HCT116 (cell line): ENCODE results near the gene CRTC1. TPM values are rescaled to one million over a fixed set of nuclear protein-coding genes. Genes with fewer than 3 reads are reported as not detected.

Experiments
- ATAC-seq: fragments of 200-7000 bp; cut with Tn5 transposase; 2 replicates; pipeline ENCODE4 v1.9.1; 2020; ENCODE audit warnings: mild to moderate bottlenecking, moderate library complexity
- BruUV-seq: library from RNA; stranded (reverse); fragments of 400-500 nt; replicated peaks from 2 replicates; lab custom pipeline; 2021; lab: Mats Ljungman, UMichigan
- CTCF ChIA-PET: fragments of 300-600 bp; sonication (Branson Sonifier 250); formaldehyde crosslinking; loops from one replicate; lab custom pipeline; 2021; ENCODE audit warnings: antibody characterized with exemption; lab: Charles Lee
- POLR2A ChIA-PET: fragments of 300-600, 350-600 bp; sonication (Branson Sonifier 250); formaldehyde crosslinking; loops from one replicate; lab custom pipeline; 2021; ENCODE audit warnings: antibody characterized with exemption; lab: Charles Lee
- RAD21 ChIA-PET, 2 experiments: fragments of 300-600 bp; sonication (Branson Sonifier 250); formaldehyde crosslinking; loops; one replicate each; lab custom pipeline; 2023; ENCODE audit warnings: low total read pairs in 2 of 2; ENCODE audit not compliant: uncharacterized antibody in 2 of 2, unreplicated experiment in 2 of 2, low non-redundant PET in 1 of 2; lab: Charles Lee
- DNase-seq: peaks from one replicate; pipeline ENCODE4 v3.0.0-alpha.2; 2010; ENCODE audit warnings: low read depth, low spot score
- H2AFZ ChIP-seq: fragments of 200-600 bp; shearing (Covaris generic), sonication (generic); 2 replicates; pipeline ENCODE4 v1.6.1; 2017; ENCODE audit warnings: low read depth, mixed run types, mixed read lengths, antibody characterized with exemption, low read length; ENCODE audit not compliant: poor library complexity, severe bottlenecking
- H3K27ac ChIP-seq: 2 replicates; pipeline ENCODE4 v1.5.1; 2012; ENCODE audit warnings: low read depth, low read length
- H3K27me3 ChIP-seq: fragments of 200-600 bp; sonication (generic); 2 replicates; pipeline ENCODE4 v1.6.1; 2016; ENCODE audit warnings: mixed run types, low read length, mixed read lengths; ENCODE audit not compliant: insufficient read depth
- H3K36me3 ChIP-seq, 2 experiments: fragments of 200-500 bp in 1 of 2; fragments of 200-600 bp in 1 of 2; sonication (Bioruptor generic) in 1 of 2; sonication (generic) in 1 of 2; 2 replicates each; pipeline versions ENCODE4 v1.5.1 to v1.6.1; 2014 to 2016; ENCODE audit warnings: low read length in 2 of 2, inconsistent platforms in 1 of 2, mixed read lengths in 1 of 2, mixed run types in 1 of 2; ENCODE audit not compliant: insufficient read depth in 2 of 2, control insufficient read depth in 1 of 2
- H3K4me1 ChIP-seq, 2 experiments: fragments of 200-600 bp in 1 of 2; sonication (generic) in 1 of 2; 2 replicates each; pipeline versions ENCODE4 v1.5.1 to v1.6.1; 2012 to 2017; ENCODE audit warnings: low read length in 2 of 2, inconsistent platforms in 1 of 2, mild to moderate bottlenecking in 1 of 2, mixed read lengths in 1 of 2, mixed run types in 1 of 2, moderate library complexity in 1 of 2; ENCODE audit not compliant: insufficient read depth in 2 of 2, control insufficient read depth in 1 of 2
- H3K4me2 ChIP-seq: fragments of 200-600 bp; sonication (generic); 2 replicates; pipeline ENCODE4 v1.6.1; 2017; ENCODE audit warnings: mixed run types, low read length, mixed read lengths
- H3K4me3 ChIP-seq, 2 experiments: fragments of 200-600 bp in 1 of 2; sonication (generic) in 1 of 2; replicated peaks in 1 of 2; 2 replicates each; pipeline ENCODE4 v1.5.1; 2011 to 2016; ENCODE audit warnings: low read length in 2 of 2, control low read depth in 1 of 2, low read depth in 1 of 2, mild to moderate bottlenecking in 1 of 2, mixed read lengths in 1 of 2, mixed run types in 1 of 2
- H3K79me2 ChIP-seq: fragments of 200-600 bp; sonication (generic); 2 replicates; pipeline ENCODE4 v1.6.1; 2017; ENCODE audit warnings: mild to moderate bottlenecking, mixed run types, low read length, moderate library complexity, mixed read lengths; ENCODE audit not compliant: insufficient read depth
- H3K9ac ChIP-seq: fragments of 200-600 bp; sonication (generic); 2 replicates; pipeline ENCODE4 v1.6.1; 2016; ENCODE audit warnings: low read length, mixed read lengths
- H3K9me2 ChIP-seq: fragments of 200-600 bp; sonication (generic), shearing (Covaris generic); 2 replicates; pipeline ENCODE4 v1.6.1; 2017; ENCODE audit warnings: mixed run types, mild to moderate bottlenecking, moderate library complexity; ENCODE audit not compliant: insufficient read depth
- H3K9me3 ChIP-seq, 2 experiments: fragments of 200-500 bp in 1 of 2; fragments of 200-600 bp in 1 of 2; sonication (Bioruptor generic) in 1 of 2; sonication (generic) in 1 of 2; 2 replicates each; pipeline ENCODE4 v1.6.1; 2014 to 2017; ENCODE audit warnings: low read length in 2 of 2, mixed read lengths in 2 of 2, inconsistent platforms in 1 of 2, low read depth in 1 of 2, mild to moderate bottlenecking in 1 of 2, mixed run types in 1 of 2, moderate library complexity in 1 of 2; ENCODE audit not compliant: control insufficient read depth in 1 of 2, insufficient read depth in 1 of 2
- H4K20me1 ChIP-seq: fragments of 200-600 bp; sonication (generic), shearing (Covaris generic); 2 replicates; pipeline ENCODE4 v1.6.1; 2017; ENCODE audit warnings: mixed run types, mild to moderate bottlenecking, moderate library complexity; ENCODE audit not compliant: insufficient read depth
- CBX3 ChIP-seq: IDR thresholded peaks from 2 replicates; pipeline ENCODE4 v1.6.1; 2012; ENCODE audit warnings: low read depth
- CEBPB ChIP-seq: IDR thresholded peaks from 2 replicates; pipeline ENCODE4 v1.6.1; 2012; ENCODE audit warnings: low read depth
- EGR1 ChIP-seq: IDR thresholded peaks from 2 replicates; pipeline ENCODE4 v1.6.1; 2012; ENCODE audit warnings: low read depth
- EZH2 ChIP-seq: fragments of 200-600 bp; sonication (generic); IDR thresholded peaks from 2 replicates; pipeline ENCODE4 v1.6.1; 2017; ENCODE audit warnings: antibody characterized with exemption, mixed run types
- POLR2A ChIP-seq: IDR thresholded peaks from 2 replicates; pipeline ENCODE4 v1.7.0; 2011; ENCODE audit warnings: borderline replicate concordance; ENCODE audit not compliant: insufficient read depth, insufficient read length; ENCODE audit errors: extremely low read depth
- RAD21 ChIP-seq: IDR thresholded peaks from 2 replicates; pipeline ENCODE4 v1.6.1; 2012; ENCODE audit warnings: low read depth, mild to moderate bottlenecking
- SP1 ChIP-seq: IDR thresholded peaks from 2 replicates; pipeline ENCODE4 v1.6.1; 2012; ENCODE audit warnings: low read depth
- SRF ChIP-seq: IDR thresholded peaks from 2 replicates; pipeline ENCODE4 v1.6.1; 2012; ENCODE audit warnings: low read depth
- TCF7L2 ChIP-seq: IDR thresholded peaks from 2 replicates; pipeline ENCODE4 v1.7.0; 2011; ENCODE audit warnings: borderline replicate concordance, inconsistent platforms; ENCODE audit not compliant: insufficient read depth, insufficient read length; ENCODE audit errors: extremely low read depth
- intact Hi-C: fragments of 100-400 bp; cut with micrococcal nuclease; formaldehyde crosslinking; loops from 2 replicates; pipeline ENCODE4 v1.10.0; 2022
- total RNA-seq: library from RNA; stranded (reverse); gene quantifications from one replicate; pipeline ENCODE4 v1.2.1, GENCODE V29; 2021; ENCODE audit not compliant: unreplicated experiment
- TF ChIP-seq, protein P1 (sequence below): IDR thresholded peaks from 2 replicates; pipeline ENCODE4 v1.6.1; 2012
- TF ChIP-seq, protein P2 (sequence below): IDR thresholded peaks from 2 replicates; pipeline ENCODE4 v1.6.1; 2012; ENCODE audit warnings: low read depth
- TF ChIP-seq, protein P3 (sequence below), 3 experiments: fragments of 200-600 bp in 1 of 3; sonication (generic) in 1 of 3; IDR thresholded peaks in 2 of 3; conservative IDR thresholded peaks in 1 of 3; 2 replicates each; pipeline ENCODE4 v1.5.1; 2012 to 2017; ENCODE audit warnings: low read depth in 2 of 3, low read length in 2 of 3, antibody characterized with exemption in 1 of 3, borderline replicate concordance in 1 of 3, control low read depth in 1 of 3, mild to moderate bottlenecking in 1 of 3, mixed read lengths in 1 of 3, mixed run types in 1 of 3, moderate library complexity in 1 of 3; ENCODE audit not compliant: insufficient read depth in 1 of 3
- TF ChIP-seq, protein P4 (sequence below): IDR thresholded peaks from 2 replicates; pipeline ENCODE4 v1.6.1; 2011; ENCODE audit warnings: mild to moderate bottlenecking, low read length, moderate library complexity; ENCODE audit not compliant: insufficient replicate concordance; ENCODE audit errors: extremely low read depth
- TF ChIP-seq, protein P5 (sequence below): IDR thresholded peaks from 2 replicates; pipeline ENCODE4 v1.6.1; 2012

CRTC1 gene
- total RNA-seq, 1 experiment from 2014 or later: 14.9 TPM

DNA sequence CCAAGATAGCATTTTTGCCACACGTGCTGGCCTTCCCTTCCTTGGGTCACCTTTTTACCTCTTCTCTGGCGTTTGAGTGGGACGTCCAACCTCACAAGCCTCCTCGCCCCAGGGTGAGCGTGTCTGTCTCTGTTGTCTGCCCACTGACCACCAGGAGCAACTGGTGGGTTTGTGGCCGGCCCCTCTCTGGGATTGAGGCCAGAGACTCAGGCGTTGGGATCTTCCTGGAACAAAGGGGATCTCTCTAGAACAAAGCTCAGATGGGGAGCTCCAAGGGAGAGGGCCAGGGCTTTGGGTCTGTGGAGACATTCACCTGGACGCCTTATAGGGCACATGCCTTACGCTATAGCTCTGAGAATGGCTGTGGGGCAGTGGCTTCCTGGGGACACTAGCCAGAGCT is 90.2 kb downstream of the CRTC1 start (continued):
- TF ChIP-seq, protein P1, sequence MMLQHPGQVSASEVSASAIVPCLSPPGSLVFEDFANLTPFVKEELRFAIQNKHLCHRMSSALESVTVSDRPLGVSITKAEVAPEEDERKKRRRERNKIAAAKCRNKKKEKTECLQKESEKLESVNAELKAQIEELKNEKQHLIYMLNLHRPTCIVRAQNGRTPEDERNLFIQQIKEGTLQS: no peak

DNA sequence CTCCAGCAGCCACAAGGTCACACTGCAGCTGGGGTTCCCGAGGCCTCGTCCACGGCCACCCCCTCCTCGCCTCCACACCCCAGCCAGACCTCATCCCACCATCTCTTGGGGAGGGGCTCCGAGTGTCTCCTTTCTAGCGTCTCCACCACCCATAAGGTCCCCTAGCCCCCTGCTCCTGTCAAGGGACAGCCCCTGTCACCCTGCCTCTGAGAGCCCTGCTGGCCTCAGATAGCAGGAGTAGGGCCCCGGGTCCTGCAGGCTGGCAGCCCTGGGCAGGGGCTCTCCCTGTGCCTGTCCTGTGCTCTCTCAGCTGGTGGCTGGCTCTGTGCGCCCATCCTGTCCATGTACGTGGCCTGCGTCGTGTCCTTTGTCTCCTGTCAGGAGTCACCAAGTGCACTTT is 90.6 kb downstream of the CRTC1 start:
- Histone ChIP-seq H3K4me1 (peaks cover 0 to 14% of the 10 kb centered on the region in 2 experiments; a peak in 2 of 4 replicates), H3K9ac (no peak overlapping the region), H3K27ac (no peak overlapping the region), H3K27me3 (no peaks in the 10 kb centered on the region), H3K9me3 (no peaks in the 10 kb centered on the region), H3K4me3 (no peak overlapping the region), H3K36me3 (no peaks in the 10 kb centered on the region), H3K9me2 (no peaks in the 10 kb centered on the region), H3K79me2 (no peaks in the 10 kb centered on the region), H4K20me1 (no peaks in the 10 kb centered on the region), H3K4me2 (no peak overlapping the region), H2AFZ (no peak overlapping the region)
- ATAC-seq (no peak), DNase-seq (no peak)
- intact Hi-C loops: no loop called here
- no peak for TF ChIP-seq EGR1
- no peak for TF ChIP-seq EZH2
- TF ChIP-seq RAD21: no peak
- no peak for TF ChIP-seq POLR2A
- no peak for TF ChIP-seq SRF
- TF ChIP-seq, protein P2, sequence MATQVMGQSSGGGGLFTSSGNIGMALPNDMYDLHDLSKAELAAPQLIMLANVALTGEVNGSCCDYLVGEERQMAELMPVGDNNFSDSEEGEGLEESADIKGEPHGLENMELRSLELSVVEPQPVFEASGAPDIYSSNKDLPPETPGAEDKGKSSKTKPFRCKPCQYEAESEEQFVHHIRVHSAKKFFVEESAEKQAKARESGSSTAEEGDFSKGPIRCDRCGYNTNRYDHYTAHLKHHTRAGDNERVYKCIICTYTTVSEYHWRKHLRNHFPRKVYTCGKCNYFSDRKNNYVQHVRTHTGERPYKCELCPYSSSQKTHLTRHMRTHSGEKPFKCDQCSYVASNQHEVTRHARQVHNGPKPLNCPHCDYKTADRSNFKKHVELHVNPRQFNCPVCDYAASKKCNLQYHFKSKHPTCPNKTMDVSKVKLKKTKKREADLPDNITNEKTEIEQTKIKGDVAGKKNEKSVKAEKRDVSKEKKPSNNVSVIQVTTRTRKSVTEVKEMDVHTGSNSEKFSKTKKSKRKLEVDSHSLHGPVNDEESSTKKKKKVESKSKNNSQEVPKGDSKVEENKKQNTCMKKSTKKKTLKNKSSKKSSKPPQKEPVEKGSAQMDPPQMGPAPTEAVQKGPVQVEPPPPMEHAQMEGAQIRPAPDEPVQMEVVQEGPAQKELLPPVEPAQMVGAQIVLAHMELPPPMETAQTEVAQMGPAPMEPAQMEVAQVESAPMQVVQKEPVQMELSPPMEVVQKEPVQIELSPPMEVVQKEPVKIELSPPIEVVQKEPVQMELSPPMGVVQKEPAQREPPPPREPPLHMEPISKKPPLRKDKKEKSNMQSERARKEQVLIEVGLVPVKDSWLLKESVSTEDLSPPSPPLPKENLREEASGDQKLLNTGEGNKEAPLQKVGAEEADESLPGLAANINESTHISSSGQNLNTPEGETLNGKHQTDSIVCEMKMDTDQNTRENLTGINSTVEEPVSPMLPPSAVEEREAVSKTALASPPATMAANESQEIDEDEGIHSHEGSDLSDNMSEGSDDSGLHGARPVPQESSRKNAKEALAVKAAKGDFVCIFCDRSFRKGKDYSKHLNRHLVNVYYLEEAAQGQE: no peak
- TF ChIP-seq, protein P3, sequence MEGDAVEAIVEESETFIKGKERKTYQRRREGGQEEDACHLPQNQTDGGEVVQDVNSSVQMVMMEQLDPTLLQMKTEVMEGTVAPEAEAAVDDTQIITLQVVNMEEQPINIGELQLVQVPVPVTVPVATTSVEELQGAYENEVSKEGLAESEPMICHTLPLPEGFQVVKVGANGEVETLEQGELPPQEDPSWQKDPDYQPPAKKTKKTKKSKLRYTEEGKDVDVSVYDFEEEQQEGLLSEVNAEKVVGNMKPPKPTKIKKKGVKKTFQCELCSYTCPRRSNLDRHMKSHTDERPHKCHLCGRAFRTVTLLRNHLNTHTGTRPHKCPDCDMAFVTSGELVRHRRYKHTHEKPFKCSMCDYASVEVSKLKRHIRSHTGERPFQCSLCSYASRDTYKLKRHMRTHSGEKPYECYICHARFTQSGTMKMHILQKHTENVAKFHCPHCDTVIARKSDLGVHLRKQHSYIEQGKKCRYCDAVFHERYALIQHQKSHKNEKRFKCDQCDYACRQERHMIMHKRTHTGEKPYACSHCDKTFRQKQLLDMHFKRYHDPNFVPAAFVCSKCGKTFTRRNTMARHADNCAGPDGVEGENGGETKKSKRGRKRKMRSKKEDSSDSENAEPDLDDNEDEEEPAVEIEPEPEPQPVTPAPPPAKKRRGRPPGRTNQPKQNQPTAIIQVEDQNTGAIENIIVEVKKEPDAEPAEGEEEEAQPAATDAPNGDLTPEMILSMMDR (IDR thresholded peaks at IDR 0.05 in 2 of 3, conservative IDR thresholded peaks at IDR 0.05 in 1 of 3; ENCODE audit: borderline replicate concordance in 1 of 3, insufficient read depth in 1 of 3, low read depth in 2 of 3, low read length in 2 of 3): no peak
- TF ChIP-seq TCF7L2: no peak
- no peak for TF ChIP-seq CBX3
- TF ChIP-seq, protein P4, sequence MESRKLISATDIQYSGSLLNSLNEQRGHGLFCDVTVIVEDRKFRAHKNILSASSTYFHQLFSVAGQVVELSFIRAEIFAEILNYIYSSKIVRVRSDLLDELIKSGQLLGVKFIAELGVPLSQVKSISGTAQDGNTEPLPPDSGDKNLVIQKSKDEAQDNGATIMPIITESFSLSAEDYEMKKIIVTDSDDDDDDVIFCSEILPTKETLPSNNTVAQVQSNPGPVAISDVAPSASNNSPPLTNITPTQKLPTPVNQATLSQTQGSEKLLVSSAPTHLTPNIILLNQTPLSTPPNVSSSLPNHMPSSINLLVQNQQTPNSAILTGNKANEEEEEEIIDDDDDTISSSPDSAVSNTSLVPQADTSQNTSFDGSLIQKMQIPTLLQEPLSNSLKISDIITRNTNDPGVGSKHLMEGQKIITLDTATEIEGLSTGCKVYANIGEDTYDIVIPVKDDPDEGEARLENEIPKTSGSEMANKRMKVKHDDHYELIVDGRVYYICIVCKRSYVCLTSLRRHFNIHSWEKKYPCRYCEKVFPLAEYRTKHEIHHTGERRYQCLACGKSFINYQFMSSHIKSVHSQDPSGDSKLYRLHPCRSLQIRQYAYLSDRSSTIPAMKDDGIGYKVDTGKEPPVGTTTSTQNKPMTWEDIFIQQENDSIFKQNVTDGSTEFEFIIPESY: no peak
- TF ChIP-seq CEBPB: no peak
- no peak for TF ChIP-seq SP1
- TF ChIP-seq, protein P5, sequence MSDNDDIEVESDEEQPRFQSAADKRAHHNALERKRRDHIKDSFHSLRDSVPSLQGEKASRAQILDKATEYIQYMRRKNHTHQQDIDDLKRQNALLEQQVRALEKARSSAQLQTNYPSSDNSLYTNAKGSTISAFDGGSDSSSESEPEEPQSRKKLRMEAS: no peak
- ChIA-PET RAD21 (no interaction called here), CTCF (no interaction called here), POLR2A (no interaction called here)
- no TSS peak for BruUV-seq
